HS-5 (cell line): ENCODE results near the gene YBEY.
"Not testable (repeated sequence)": the region's sequence is repeated elsewhere in the genome, so short reads cannot be mapped to it uniquely, and the experiment has no call there.

Experiments
- DNase-seq: peaks from one replicate; pipeline ENCODE4 v3.0.0-alpha.2; 2012; ENCODE audit warnings: low read depth

YBEY gene

DNA sequence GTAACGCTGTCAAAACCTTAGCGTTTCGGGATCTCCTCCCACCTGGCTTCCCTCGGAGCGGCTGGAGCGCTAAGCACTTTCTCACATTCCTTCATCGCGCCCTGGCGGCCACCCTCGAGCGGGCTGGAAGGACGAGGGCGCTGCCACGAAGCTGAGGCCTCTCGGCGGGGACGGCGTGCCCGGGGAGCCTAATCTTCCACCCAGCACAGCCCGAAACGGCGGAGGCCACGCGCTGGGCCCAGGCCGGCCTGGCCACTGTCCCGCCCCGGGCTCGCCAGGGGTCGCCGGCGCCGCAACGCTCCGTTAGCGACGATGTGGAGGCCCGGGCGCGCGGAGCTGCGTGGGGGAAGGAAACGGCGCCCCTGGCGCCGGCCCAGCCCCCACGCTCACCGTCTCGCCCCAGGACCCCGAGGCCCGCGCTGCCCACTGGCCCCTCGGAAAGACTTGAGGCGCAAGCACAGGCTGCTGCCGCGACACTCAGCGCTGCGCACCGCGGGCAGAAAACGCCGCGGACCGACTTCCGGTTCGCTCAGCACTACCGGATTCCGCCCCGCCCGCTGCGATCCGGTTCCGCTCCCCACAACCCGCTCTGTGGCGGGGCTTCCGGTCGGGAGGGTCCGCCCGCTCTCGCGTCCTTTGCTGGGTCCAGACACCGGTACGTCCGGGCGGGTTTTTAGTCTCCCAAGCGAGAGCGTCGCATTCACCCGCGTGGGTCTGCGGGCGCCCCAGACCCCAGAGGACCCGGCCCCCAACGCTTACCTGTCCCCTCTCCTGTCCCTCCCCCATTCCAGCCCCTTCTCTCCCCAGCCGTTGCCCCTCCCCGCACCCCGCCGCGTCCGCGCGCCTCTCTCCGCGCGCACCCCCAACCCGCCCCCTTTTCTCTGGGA is at the start of gene YBEY:
YBEY (plus strand) TSS at position 582 of the 887 bp plus-strand sequence. CDS start 572 bp downstream, outside the sequence.
- peak; percentile 50 for DNase-seq

DNA sequence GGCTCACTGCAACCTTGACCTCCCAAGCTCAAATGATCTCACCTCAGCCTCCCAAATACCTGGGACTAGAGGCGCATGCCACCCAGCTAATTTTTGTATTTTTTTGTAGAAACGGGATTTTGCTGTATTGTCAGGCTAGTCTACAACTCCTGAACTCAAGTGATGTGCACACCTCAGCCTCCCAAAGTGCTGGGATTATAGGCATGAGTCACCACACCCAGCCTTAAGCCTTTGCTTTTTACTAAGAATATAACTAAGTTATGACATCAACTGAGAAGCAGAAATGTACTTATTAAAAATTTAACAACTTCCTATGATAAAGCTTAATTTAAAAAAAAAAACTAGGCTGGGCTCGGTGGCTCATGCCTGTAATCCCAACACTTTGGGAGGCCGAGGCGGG is 48.7 kb upstream of the YBEY start:
- DNase-seq = no peak

DNA sequence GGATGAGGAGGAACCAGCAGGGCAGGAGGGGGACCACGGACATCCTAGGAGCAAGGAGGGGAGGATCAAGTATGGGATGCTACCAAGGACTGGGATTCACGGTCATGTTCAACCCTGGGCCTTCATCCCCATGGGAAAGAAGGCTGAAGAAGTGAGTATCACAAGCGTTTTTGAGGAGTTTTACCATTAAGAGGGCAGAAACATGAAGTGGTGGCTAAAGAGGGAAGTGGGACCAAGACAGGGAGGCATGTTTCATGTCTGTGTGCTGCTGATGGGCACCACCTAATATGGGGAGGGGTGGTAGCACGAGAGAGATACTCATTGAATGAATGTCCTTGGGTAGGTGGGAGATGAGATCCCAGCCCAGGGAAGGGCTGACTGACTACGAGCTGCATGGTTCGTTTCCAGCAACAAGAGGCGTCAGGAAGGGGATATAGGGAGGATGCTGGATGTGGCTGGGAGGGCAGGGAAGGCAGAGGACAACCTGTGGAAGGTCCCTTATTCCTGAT is 46.3 kb upstream of the YBEY start:
- DNase-seq = no peak

- DNase-seq = not testable (repeated sequence)
These were observed 44.6 kb upstream of the YBEY start for GRCh38 chr21:46241577-46241976.

- DNase-seq = no peak
These were observed 42.8 kb upstream of the YBEY start for GRCh38 chr21:46243325-46243724.

- DNase-seq = no peak
These were observed 42.2 kb upstream of the YBEY start for GRCh38 chr21:46243960-46244361.

DNA sequence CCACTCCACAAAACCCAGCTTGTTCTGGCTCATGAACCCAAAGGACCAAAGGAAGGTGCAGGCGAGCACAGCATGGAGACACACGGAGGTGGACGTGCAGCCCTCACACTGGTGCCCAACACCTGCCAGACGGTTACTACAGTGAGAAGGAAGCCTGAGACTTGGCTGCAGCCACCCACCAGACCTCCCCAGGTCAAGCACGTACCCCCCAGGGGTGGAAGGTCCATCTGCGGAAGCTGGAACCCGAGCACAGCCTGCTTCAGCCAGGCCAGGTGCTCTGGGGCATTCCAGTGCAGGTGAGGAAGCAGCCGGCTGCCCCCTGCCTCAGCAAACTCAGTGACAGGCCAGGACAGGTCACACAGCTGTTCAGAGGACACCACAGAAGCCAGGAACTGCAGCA is 41.5 kb upstream of the YBEY start:
- DNase-seq = no peak

GRCh38 chr21:46245213-46245915 is 40.8 kb upstream of the YBEY start:
- no peak for DNase-seq

DNA sequence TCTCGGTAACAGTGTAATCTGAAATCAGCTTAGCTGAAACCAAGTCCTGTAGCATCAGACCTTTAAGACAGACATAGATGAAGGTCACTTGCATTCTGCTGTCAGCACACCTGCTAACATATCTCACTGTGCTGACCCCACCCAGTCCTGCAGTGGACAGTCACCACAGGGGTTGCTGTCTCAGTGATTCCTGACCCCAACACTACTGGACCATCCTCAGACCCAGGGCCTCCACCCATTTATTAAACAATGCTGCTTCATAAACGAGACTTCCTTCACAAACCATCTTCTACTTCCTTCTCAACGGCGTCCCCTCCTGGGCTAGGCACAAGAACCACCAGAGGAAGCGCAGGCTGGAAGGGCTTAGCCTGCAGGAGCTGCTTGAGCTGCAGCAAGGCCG is 39.8 kb upstream of the YBEY start:
- no peak for DNase-seq

DNA sequence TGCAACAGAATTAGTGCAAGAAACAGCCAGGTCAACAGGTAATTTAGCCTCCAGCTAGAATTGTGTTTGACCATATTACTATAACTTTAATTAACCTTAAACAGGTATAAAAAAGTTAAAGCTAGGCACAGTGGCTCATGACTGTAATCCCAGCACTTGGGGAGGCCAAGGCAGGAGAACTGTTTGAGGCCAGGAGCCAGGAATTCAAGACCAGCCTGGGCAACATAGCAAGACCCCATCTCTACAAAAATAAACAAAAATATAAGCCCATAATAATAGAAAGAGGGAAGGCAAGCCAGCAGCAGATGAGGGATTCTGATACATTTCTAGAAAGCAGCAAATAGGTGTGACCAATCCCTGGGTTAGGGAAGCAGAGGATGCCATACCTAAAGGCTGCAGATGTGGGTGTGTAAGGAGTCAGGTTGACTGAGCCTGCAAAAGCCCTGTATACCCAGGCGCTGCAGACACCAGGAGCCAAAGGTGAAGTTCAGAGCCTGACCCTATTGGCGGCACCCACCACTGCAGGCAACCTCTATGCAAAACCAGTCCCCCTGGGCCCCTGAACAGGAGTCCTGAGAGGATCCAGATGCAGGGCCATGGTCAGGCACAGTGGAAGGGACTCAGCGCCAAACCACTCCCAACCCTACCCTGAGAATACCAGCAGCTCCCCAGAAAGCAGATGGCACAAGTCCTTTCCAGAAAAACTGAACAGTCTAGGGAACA is 38.3 kb upstream of the YBEY start:
- DNase-seq = no peak

DNA sequence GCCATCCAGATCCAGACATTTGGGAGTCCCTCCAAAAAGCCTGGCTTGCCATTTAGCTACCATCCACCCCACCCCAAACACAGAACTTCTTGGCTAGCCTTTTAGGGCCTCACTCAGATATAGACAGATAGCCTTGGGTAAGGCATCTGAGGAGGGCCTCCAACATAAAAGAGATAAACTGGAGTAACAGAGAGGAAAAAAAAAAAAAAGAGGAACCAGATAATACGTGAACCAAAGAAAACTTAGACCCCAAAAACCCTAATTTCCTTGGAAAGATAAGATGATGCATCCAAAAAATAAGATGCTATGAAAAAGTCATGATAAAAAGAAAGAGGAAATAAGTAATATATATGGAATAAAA is 37.7 kb upstream of the YBEY start:
- DNase-seq = no peak

DNA sequence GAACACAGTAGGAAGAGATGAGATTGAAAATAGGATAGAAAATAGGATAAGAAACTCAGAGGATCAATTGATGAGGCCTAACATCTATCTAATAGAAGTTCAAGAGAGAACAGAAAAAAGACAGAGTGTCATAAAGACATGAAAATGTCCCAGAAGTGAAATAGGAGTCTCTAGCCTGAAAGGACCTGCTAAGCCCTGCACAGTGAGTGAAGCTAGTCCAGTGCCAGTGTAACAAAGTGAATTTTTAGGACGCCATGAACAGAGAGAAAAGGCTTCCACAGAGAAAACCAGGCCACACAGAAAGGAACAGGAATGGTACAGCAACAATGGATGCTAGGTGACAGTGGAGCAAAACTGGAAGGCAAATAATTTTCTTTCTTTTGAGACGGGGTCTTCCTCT is 37.3 kb upstream of the YBEY start:
- DNase-seq = no peak

GRCh38 chr21:46250146-46250725 is 35.9 kb upstream of the YBEY start:
- no peak for DNase-seq

DNA sequence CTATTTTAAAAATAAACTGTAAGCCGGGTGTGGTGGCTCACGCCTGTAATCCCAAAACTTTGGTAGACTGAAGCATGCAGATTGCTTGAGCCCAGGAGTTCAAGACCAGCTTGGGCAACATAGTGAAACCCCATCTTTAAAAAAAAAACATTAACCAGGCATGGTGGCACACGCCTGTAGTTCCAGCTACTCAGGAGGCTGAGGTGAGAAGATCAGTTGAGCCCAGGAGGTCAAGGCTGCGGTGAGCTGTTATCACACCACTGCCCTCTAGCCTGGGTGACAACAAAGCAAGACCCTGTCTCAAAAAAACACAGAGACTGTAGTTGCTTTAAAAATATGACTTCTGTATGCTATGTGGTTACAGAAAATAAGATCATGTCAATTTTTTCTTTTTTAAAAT is 33.3 kb upstream of the YBEY start:
- no peak for DNase-seq

GRCh38 chr21:46253610-46254124 is 32.5 kb upstream of the YBEY start:
- DNase-seq = no peak

GRCh38 chr21:46254208-46254975 is 31.8 kb upstream of the YBEY start:
- no peak for DNase-seq

DNA sequence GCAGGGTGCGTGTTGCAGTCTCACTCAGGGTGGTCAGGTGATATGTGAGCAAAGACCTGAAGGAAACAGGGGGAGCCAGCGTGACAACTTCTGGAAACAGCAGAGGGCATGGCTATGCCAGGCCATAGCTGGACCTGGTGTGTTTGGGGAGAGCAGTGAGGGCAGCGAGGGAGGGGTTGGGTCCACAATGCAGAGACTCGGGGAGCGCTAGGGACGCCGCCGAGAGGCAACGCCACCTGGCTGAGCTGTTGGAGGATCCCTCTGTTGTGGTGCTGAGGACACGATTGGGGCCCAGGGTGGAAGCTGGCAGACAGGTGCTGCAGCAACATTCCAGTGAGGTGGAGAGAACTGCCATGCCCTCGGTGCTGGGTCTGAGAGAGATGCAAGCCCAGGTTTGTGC is 31.0 kb upstream of the YBEY start:
- DNase-seq = no peak

DNA sequence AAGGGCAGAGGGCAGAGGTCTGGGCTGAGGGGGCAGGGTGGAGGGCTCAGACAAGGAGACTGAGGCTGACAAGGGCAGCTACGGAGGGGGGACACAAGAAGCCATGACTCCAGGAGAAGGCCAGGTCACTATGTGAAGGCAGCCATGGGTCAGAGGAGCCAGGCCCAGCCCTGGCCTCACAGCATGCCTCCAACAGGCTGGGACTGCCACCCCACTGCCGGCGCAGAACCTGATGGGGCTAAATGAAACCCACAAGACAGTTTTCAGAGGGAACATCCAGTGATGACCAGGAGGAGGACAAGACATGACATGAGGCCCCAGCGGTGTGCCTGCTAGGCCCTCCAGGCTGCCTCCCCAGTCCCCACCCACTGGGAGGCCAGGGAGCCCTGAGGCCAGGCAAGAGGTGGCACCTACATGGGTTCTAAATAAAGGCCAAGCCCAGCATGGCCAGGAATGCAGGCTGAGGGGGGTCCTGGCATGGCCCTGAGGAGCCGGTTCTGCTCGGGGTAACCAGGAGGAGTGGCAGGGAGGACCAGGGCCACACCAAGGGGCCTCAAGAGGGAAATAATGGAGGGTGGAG is 30.3 kb upstream of the YBEY start:
- no peak for DNase-seq

GRCh38 chr21:46256501-46256994 is 29.6 kb upstream of the YBEY start:
- no peak for DNase-seq

DNA sequence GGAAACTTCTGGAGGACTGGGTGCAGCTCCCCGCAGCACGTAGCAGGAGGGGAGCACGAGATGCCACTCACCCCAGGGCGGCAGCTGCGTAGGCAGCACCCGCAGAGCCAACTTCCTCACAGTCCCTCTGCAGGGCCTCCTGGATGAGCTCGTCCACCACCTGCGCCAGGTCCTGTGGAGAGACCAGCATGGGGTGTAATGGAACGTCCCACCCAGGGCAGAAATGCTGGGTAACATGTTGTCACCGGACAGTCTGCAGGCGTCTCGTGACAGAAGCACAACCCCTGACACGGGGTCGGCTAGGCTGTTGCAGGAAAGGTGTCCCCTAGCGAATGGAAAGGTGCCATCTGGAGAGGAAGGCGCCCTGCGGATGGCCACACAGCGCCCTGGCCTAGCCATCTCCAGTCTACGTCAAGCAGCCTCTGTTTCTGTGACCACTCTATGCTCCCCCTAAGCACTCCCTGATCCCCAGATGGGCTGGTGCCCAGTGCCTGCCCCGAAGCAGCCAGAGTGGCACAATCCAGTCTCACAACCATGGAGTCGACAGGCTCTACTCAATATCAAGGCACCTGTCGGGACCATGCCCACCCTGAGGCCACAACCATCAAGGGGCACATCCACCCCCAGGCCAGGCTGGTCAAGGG is 22.0 kb upstream of the YBEY start:
- DNase-seq = no peak
